ENCODE measurements around the gene SLC17A4. TPM values are rescaled to one million over a fixed set of nuclear protein-coding genes. Genes with fewer than 3 reads are reported as not detected.

Gene SLC17A4
- total RNA-seq, 1 donor from 2014 or later, result not detected

- H3K4me3 ChIP-seq, result no peak overlapping the region
- no peaks in the 10 kb centered on the region for H3K27me3 ChIP-seq
- H3K9me3 ChIP-seq, result no peaks in the 10 kb centered on the region
- intact Hi-C loops (cut with DNase I), result no loop called here
- H3K36me3 ChIP-seq, result no peaks in the 10 kb centered on the region
- no peaks in the 10 kb centered on the region for H3K4me1 ChIP-seq
- DNase-seq (ENCODE audit: low spot score in 2 of 2), result no peak
- H3K27ac ChIP-seq, result no peak overlapping the region
- no peak for TF ChIP-seq CTCF (IDR thresholded peaks at IDR 0.05)
Measured at GRCh38 chr6:25753079-25753478, 1.5 kb upstream of the SLC17A4 start.

DNA sequence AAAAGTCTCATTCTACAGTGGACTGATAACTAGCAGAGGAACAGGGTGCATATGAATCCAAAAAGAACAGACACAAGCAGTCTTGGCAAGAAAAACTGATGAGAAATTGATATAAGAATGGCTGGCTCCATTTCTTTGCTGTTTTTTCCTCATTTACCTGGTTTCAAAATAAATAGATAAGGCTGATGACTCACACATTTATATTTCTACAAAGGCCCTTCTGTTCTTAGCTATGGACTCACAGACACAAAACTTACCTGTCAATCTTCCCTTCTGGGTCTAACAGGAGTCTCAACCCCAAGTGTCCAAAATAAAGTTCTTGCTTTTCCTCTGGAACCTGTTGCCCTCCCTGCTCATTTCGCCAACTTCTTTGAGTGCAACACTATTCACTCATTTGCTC, 941 bp downstream of the SLC17A4 start:
- Histone ChIP-seq H3K9me3 (no peaks in the 10 kb centered on the region), H3K27me3 (no peaks in the 10 kb centered on the region), H3K4me1 (no peaks in the 10 kb centered on the region), H3K4me3 (no peak overlapping the region), H3K27ac (no peak overlapping the region), H3K36me3 (no peaks in the 10 kb centered on the region)
- no peak for TF ChIP-seq CTCF (IDR thresholded peaks at IDR 0.05)
- DNase-seq (ENCODE audit: low spot score in 2 of 2), result no peak
- intact Hi-C loops (cut with DNase I), result no loop called here

GRCh38 chr6:25756382-25757363, 2.1 kb downstream of the SLC17A4 start:
- intact Hi-C loops (cut with DNase I), result no loop called here
- H3K4me3 ChIP-seq, result no peak overlapping the region
- no peaks in the 10 kb centered on the region for H3K36me3 ChIP-seq
- no peaks in the 10 kb centered on the region for H3K27me3 ChIP-seq
- H3K4me1 ChIP-seq, result no peaks in the 10 kb centered on the region
- no peak overlapping the region for H3K27ac ChIP-seq
- no peak for TF ChIP-seq CTCF (IDR thresholded peaks at IDR 0.05)
- H3K9me3 ChIP-seq, result no peaks in the 10 kb centered on the region
- no peak for DNase-seq (ENCODE audit: low spot score in 2 of 2)

DNA sequence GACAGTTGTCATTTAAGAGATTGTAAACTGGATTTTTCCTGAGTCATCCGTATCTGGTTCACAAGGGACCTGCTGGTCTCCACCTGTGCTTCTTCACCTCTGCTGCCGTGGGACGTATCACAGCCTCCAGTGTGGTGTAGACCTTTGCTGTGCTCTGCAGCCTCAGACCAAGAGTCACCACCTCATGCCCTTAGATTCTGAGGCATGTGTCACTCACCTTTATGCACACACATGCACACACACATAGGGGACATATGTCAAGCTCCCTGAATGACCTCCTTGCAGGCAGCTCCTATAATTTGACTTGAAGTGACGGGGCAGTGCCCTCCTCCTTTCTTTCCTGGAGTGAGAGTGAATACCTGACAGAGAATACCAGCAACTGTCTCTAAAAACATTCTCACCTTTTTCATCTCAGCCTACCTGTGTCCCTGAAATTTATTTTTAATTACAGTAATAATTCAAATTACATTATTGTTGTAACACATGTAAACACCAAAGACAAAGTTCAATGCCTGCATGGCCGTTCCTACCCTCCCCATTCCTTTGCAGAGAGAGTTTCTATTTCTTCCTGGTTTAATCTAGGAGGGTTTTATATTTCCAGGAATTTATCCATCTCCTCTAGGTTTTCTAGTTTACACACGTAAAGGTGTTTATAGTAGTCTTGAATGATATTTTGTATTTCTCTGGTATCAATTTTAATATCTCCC, 3.5 kb downstream of the SLC17A4 start:
- Histone ChIP-seq H3K27ac (no peak overlapping the region), H3K9me3 (no peaks in the 10 kb centered on the region), H3K4me1 (no peaks in the 10 kb centered on the region), H3K36me3 (no peaks in the 10 kb centered on the region), H3K27me3 (no peaks in the 10 kb centered on the region), H3K4me3 (no peak overlapping the region)
- DNase-seq (ENCODE audit: low spot score in 2 of 2), result no peak
- intact Hi-C loops (cut with DNase I), result no loop called here
- no peak for TF ChIP-seq CTCF (IDR thresholded peaks at IDR 0.05)

- no peak for DNase-seq (ENCODE audit: low spot score in 2 of 2)
- no peak for TF ChIP-seq CTCF (IDR thresholded peaks at IDR 0.05)
- Histone ChIP-seq H3K27me3 (no peaks in the 10 kb centered on the region), H3K27ac (no peak overlapping the region), H3K4me1 (no peaks in the 10 kb centered on the region), H3K36me3 (no peaks in the 10 kb centered on the region), H3K9me3 (no peaks in the 10 kb centered on the region), H3K4me3 (no peak overlapping the region)
- intact Hi-C loops (cut with DNase I), result no loop called here
Measured at GRCh38 chr6:25764611-25765010, 10.1 kb downstream of the SLC17A4 start.
